C4-2B (cell line): ENCODE data around the gene INPP4B.

ENCODE experiments used
- H3K27ac ChIP-seq: fragments of 450-650 bp; 2 replicates; pipeline ENCODE4 v1.5.1; 2017
- ZFX ChIP-seq: fragments of 450-650 bp; IDR thresholded peaks from 2 replicates; pipeline ENCODE4 v1.6.1; 2017
- TF ChIP-seq, protein P1 (sequence below): fragments of 450-650 bp; conservative IDR thresholded peaks from 2 replicates; pipeline ENCODE4 v1.5.1; 2017; ENCODE audit warnings: mild to moderate bottlenecking

INPP4B gene

GRCh38 chr4:142556570-142557238 is 289.4 kb downstream of the INPP4B start:
- TF ChIP-seq, protein P1, sequence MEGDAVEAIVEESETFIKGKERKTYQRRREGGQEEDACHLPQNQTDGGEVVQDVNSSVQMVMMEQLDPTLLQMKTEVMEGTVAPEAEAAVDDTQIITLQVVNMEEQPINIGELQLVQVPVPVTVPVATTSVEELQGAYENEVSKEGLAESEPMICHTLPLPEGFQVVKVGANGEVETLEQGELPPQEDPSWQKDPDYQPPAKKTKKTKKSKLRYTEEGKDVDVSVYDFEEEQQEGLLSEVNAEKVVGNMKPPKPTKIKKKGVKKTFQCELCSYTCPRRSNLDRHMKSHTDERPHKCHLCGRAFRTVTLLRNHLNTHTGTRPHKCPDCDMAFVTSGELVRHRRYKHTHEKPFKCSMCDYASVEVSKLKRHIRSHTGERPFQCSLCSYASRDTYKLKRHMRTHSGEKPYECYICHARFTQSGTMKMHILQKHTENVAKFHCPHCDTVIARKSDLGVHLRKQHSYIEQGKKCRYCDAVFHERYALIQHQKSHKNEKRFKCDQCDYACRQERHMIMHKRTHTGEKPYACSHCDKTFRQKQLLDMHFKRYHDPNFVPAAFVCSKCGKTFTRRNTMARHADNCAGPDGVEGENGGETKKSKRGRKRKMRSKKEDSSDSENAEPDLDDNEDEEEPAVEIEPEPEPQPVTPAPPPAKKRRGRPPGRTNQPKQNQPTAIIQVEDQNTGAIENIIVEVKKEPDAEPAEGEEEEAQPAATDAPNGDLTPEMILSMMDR = no peak
- no peak for TF ChIP-seq ZFX
- no peak overlapping the region for H3K27ac ChIP-seq

- no peak overlapping the region for H3K27ac ChIP-seq
- TF ChIP-seq, protein P1 = no peak
- no peak for TF ChIP-seq ZFX
Measured at GRCh38 chr4:142556048-142556447, 290.1 kb downstream of the INPP4B start.

GRCh38 chr4:142554412-142554811 is 291.7 kb downstream of the INPP4B start:
- no peak overlapping the region for H3K27ac ChIP-seq
- TF ChIP-seq ZFX = no peak
- TF ChIP-seq, protein P1 = no peak

- no peak overlapping the region for H3K27ac ChIP-seq
- TF ChIP-seq, protein P1 = no peak
- no peak for TF ChIP-seq ZFX
Measured at GRCh38 chr4:142551517-142552305, 294.4 kb downstream of the INPP4B start.

GRCh38 chr4:142550965-142551364 is 295.1 kb downstream of the INPP4B start:
- TF ChIP-seq, protein P1 = no peak
- TF ChIP-seq ZFX = no peak
- H3K27ac ChIP-seq = no peak overlapping the region

DNA sequence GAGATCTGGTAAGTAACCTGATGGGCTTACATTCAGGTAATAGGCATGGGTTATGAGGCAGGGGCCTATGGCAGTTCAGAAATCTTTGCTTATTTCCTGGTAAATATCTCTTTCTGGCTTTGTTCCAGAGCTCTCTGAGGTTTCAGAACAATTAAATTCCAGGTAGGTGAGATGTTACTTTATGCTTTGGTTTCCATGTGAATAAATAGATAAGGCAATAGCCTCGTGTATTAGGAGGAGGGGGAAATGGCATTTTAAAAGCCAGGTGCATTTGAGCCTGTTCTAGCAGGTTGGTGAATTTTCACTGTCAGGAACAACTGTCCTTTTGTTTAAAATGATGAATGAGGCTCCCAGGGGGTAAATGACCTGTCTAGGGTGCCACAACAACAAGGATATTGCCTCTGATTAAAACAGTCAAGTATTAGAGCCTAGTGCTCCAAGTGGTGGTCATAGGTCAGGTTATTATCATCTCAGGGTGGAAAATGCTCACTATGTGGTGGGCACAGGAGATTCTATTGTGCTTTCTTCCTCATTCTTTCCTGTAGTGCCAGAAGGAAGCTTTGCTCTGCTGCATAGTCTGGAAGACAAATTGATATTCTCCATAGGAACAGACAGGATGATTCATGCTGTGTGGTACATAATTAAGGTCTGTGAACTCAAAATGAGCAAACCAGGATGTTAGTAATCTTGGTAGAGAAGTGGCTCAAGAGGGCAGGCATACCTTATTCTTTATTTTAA is 296.2 kb downstream of the INPP4B start:
- no peak for TF ChIP-seq ZFX
- TF ChIP-seq, protein P1 = no peak
- H3K27ac ChIP-seq = no peak overlapping the region

- TF ChIP-seq, protein P1 = no peak
- no peak for TF ChIP-seq ZFX
- H3K27ac ChIP-seq = no peak overlapping the region
Measured at GRCh38 chr4:142549248-142549647, 296.9 kb downstream of the INPP4B start.
